A549 (cell line): ENCODE data around the gene NEURL3. TPM values are rescaled to one million over a fixed set of nuclear protein-coding genes. Genes with fewer than 3 reads are reported as not detected.

Experiments used
- ATAC-seq, 2 experiments: fragments of 200-7000 bp in 1 of 2; fragments of >200 bp in 1 of 2; cut with Nextera tagmentation in 1 of 2; cut with Tn5 transposase in 1 of 2; 3 replicates each; pipeline versions ENCODE4 v1.8.0 to v1.9.1; 2018 to 2020; ENCODE audit warnings: mild to moderate bottlenecking in 1 of 2, moderate library complexity in 1 of 2
- CTCF ChIA-PET: fragments of 300-600 bp; sonication (Branson Sonifier 250); formaldehyde crosslinking; extraction: SDS; loops from one replicate; lab custom pipeline; 2021; ENCODE audit warnings: antibody characterized with exemption, inconsistent platforms; lab: Yijun Ruan, JAX
- POLR2A ChIA-PET: fragments of 350-600 bp; formaldehyde crosslinking; extraction: SDS; loops from one replicate; lab custom pipeline; 2021; ENCODE audit warnings: antibody characterized with exemption, inconsistent platforms; lab: Yijun Ruan, JAX
- DNase-seq, 2 experiments: peaks; one replicate each; pipeline versions ENCODE4 v3.0.0 to v3.0.0-alpha.2; 2011 to 2016; ENCODE audit warnings: low read depth in 1 of 2, low spot score in 1 of 2
- FAIRE-seq: peaks from 2 replicates; lab custom pipeline; 2011; peaks lifted over from hg19 to GRCh38; lab: Jason Lieb, UNC
- H3K27ac ChIP-seq, 2 experiments: fragments of >200 bp; sonication (Bioruptor Twin); formaldehyde crosslinking; 3 replicates each; pipeline ENCODE4 v1.5.1; 2016 to 2017
- H3K4me1 ChIP-seq: fragments of >200 bp; sonication (Bioruptor Twin); formaldehyde crosslinking; 3 replicates; pipeline ENCODE4 v1.6.1; 2016
- H3K4me2 ChIP-seq: fragments of >200 bp; sonication (Bioruptor Twin); formaldehyde crosslinking; 3 replicates; pipeline ENCODE4 v1.6.1; 2016
- H3K4me3 ChIP-seq: fragments of >200 bp; sonication (Bioruptor Twin); formaldehyde crosslinking; 3 replicates; pipeline ENCODE4 v1.5.1; 2016
- H3K9me3 ChIP-seq: fragments of >200 bp; sonication (Bioruptor Twin); formaldehyde crosslinking; 3 replicates; pipeline ENCODE4 v1.6.1; 2016
- CHD2 ChIP-seq: fragments of 150-350 bp; IDR thresholded peaks from 2 replicates; pipeline ENCODE4 v1.6.1; 2014; ENCODE audit warnings: low read length; ENCODE audit not compliant: partially characterized antibody
- EHF ChIP-seq: fragments of 250-450 bp; sonication (Bioruptor Pico); IDR thresholded peaks from 2 replicates; pipeline ENCODE4 v1.5.0; 2020; ENCODE audit warnings: mild to moderate bottlenecking
- FOSB ChIP-seq: fragments of 250-450 bp; sonication (Bioruptor Pico); IDR thresholded peaks from 2 replicates; pipeline ENCODE4 v1.5.0; 2020; ENCODE audit warnings: mild to moderate bottlenecking, moderate library complexity
- HES2 ChIP-seq: fragments of >200 bp; sonication (Bioruptor Twin); formaldehyde crosslinking; IDR thresholded peaks from 2 replicates; pipeline ENCODE4 v1.6.1; 2016
- HOXB13 ChIP-seq: fragments of 250-450 bp; sonication (Bioruptor Pico); IDR thresholded peaks from 2 replicates; pipeline ENCODE4 v1.5.0; 2020; ENCODE audit warnings: low read depth, mild to moderate bottlenecking, moderate library complexity
- KDM1A ChIP-seq: fragments of 200-600 bp; sonication (generic); IDR thresholded peaks from 2 replicates; pipeline ENCODE4 v1.6.1; 2016; ENCODE audit warnings: low read depth, mild to moderate bottlenecking
- MYC ChIP-seq: IDR thresholded peaks from 2 replicates; pipeline ENCODE4 v1.6.1; 2012; ENCODE audit warnings: mild to moderate bottlenecking, inconsistent platforms, low read length, improper control_type of control experiment, borderline replicate concordance
- RAD21 ChIP-seq, 2 experiments: fragments of >200 bp in 1 of 2; sonication (Bioruptor Twin) in 1 of 2; formaldehyde crosslinking in 1 of 2; IDR thresholded peaks in 1 of 2; conservative IDR thresholded peaks in 1 of 2; 2 replicates in 1 of 2; 3 replicates in 1 of 2; pipeline ENCODE4 v1.6.1; 2012 to 2018; ENCODE audit warnings: inconsistent platforms in 1 of 2
- SMC3 ChIP-seq: fragments of >200 bp; sonication (Bioruptor Twin); formaldehyde crosslinking; IDR thresholded peaks from 3 replicates; pipeline ENCODE4 v1.6.1; 2018; ENCODE audit warnings: inconsistent platforms
- TFCP2L1 ChIP-seq: fragments of 250-450 bp; sonication (Bioruptor Pico); IDR thresholded peaks from 2 replicates; pipeline ENCODE4 v1.5.0; 2021; ENCODE audit warnings: mild to moderate bottlenecking
- WGBS: methylation state at CpG from one replicate; pipeline ENCODE4 v1.1.6; 2017; ENCODE audit errors: missing lambda C conversion rate; 5-methylcytosine and 5-hydroxymethylcytosine counted together
- polyA plus RNA-seq, 4 experiments: library from polyadenylated mRNA; depleted of rRNA in 3 of 4; stranded (reverse); fragments of >200 nt; fragmentation: RNase III in 1 of 4; extraction: RNeasy Plus Mini Kit Qiagen cat#74134 plus additional on column Dnase treatment in 1 of 4; gene quantifications; 2 replicates in 3 of 4; 3 replicates in 1 of 4; pipeline ENCODE4 v1.2.3, GENCODE V29; 2011 to 2017
- TF ChIP-seq, protein P1 (sequence below): fragments of >200 bp; sonication (Bioruptor Twin); formaldehyde crosslinking; IDR thresholded peaks from 3 replicates; pipeline ENCODE4 v1.6.1; 2016
- TF ChIP-seq, protein P2 (sequence below): IDR thresholded peaks from 2 replicates; pipeline ENCODE4 v1.6.1; 2012; ENCODE audit warnings: low read depth, borderline replicate concordance
- TF ChIP-seq, protein P3 (sequence below): fragments of 150-350 bp; IDR thresholded peaks from 2 replicates; pipeline ENCODE4 v1.6.1; 2014; ENCODE audit warnings: low read depth, mild to moderate bottlenecking, low read length
- TF ChIP-seq, protein P4 (sequence below): fragments of 250-450 bp; sonication (Bioruptor Pico); IDR thresholded peaks from 2 replicates; pipeline ENCODE4 v1.5.0; 2020; ENCODE audit warnings: low read depth, mild to moderate bottlenecking, moderate library complexity

The NEURL3 gene
- polyA plus RNA-seq, 2 of the 4 experiments (the other 2 are of a cell fraction), result 0.28 to 0.44 TPM

DNA sequence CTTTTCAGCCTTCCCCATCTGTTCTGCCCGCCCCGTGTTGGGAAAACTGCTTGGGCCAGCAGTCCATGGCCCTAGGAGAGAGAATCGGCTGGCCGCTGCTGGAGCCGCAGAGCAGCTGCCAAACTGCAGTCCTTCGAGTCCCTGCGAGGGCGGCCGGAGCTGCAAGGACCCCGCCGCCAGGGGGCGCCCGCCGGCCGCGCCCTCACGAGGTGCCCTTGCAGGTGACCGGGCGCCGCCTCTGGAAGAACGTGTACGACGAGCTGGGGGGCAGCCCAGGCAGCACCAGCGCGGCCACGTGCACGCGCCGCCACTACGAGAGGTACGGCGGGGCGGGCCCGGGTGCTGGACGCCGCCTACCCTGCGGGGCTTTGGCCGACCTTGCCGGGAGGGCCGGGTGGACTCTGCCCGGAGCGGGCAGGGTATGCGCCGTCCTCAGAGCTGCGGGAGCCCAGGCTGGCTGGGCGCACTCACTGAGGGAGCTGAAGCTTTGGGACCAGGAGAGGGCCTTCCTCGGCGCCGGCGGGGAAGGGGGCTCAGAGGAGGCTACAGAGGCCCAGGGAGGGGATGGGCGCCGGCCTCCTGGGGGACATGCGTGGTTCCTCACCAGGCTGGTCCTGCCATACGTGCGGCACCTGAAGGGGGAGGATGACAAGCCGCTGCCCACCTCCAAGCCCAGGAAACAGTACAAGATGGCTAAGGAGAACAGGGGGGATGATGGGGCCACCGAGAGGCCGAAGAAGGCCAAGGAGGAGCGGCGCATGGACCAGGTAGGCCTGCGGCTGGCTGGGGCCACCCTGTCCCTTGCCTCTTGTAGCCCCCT is 45.0 kb upstream of the NEURL3 start (continued):
- TF ChIP-seq HES2, result no peak
- TF ChIP-seq MYC, result peak; percentile 43; the same call in 1 of the 2 replicates
- TF ChIP-seq, protein P1, sequence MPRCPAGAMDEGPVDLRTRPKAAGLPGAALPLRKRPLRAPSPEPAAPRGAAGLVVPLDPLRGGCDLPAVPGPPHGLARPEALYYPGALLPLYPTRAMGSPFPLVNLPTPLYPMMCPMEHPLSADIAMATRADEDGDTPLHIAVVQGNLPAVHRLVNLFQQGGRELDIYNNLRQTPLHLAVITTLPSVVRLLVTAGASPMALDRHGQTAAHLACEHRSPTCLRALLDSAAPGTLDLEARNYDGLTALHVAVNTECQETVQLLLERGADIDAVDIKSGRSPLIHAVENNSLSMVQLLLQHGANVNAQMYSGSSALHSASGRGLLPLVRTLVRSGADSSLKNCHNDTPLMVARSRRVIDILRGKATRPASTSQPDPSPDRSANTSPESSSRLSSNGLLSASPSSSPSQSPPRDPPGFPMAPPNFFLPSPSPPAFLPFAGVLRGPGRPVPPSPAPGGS, result no peak
- TF ChIP-seq HOXB13 (CRISPR knock-in tag), result no peak
- TF ChIP-seq, protein P2, sequence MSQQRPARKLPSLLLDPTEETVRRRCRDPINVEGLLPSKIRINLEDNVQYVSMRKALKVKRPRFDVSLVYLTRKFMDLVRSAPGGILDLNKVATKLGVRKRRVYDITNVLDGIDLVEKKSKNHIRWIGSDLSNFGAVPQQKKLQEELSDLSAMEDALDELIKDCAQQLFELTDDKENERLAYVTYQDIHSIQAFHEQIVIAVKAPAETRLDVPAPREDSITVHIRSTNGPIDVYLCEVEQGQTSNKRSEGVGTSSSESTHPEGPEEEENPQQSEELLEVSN, result peak; percentile 52; the same call in 1 of the 2 replicates
- TF ChIP-seq KDM1A, result no peak
- TF ChIP-seq, all 56 proteins: peak for 9

GRCh38 chr2:96549466-96549785 is 44.3 kb upstream of the NEURL3 start:
- no peak for DNase-seq
- ChIA-PET POLR2A (interaction anchor here (1.2 kb wide), 1 partner anchor 89 kb away, joined by 7 read pairs; the partner anchor contains the start of gene KANSL3), CTCF (interaction anchor here (0.8 to 12.0 kb wide), 60 partner anchors 10 to 563 kb away, joined by 3 to 186 read pairs (median 6); partner anchors contain the start of genes ANKRD36, ANKRD39, CNNM3 and CNNM4)
- ATAC-seq, result peak in 1 of 2 experiments; percentile 5; a peak in 3 of 6 replicates
- FAIRE-seq, result no peak
- Histone ChIP-seq H3K4me3 (no peak overlapping the region), H3K4me2 (peak overlapping the region; percentile 64; the same call in 2 of the 3 replicates), H3K9me3 (no peaks in the 10 kb centered on the region), H3K27ac (peak overlapping the region in 1 of 2 experiments; percentile 88; a peak in 3 of 6 replicates), H3K4me1 (peaks cover 16% of the 10 kb centered on the region)
- 78% methylated on average over 4 of the region's 4 CpGs for WGBS
- TF ChIP-seq FOSB (no peak), SMC3 (no peak), TFCP2L1 (no peak), EHF (CRISPR knock-in tag) (no peak)
- TF ChIP-seq, protein P1, result no peak
- TF ChIP-seq, protein P3, sequence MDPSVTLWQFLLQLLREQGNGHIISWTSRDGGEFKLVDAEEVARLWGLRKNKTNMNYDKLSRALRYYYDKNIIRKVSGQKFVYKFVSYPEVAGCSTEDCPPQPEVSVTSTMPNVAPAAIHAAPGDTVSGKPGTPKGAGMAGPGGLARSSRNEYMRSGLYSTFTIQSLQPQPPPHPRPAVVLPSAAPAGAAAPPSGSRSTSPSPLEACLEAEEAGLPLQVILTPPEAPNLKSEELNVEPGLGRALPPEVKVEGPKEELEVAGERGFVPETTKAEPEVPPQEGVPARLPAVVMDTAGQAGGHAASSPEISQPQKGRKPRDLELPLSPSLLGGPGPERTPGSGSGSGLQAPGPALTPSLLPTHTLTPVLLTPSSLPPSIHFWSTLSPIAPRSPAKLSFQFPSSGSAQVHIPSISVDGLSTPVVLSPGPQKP, result no peak
- TF ChIP-seq, protein P4, sequence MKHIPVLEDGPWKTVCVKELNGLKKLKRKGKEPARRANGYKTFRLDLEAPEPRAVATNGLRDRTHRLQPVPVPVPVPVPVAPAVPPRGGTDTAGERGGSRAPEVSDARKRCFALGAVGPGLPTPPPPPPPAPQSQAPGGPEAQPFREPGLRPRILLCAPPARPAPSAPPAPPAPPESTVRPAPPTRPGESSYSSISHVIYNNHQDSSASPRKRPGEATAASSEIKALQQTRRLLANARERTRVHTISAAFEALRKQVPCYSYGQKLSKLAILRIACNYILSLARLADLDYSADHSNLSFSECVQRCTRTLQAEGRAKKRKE (CRISPR knock-in tag), result no peak

GRCh38 chr2:96548558-96549465 is 43.7 kb upstream of the NEURL3 start:
- DNase-seq, result no peak
- FAIRE-seq, result no peak
- POLR2A ChIA-PET, result no interaction called here

More at GRCh38 chr2:96548558-96549465, 43.7 kb upstream of the NEURL3 start:
- no peak for TF ChIP-seq CHD2
- no peak for TF ChIP-seq RAD21 (conservative IDR thresholded peaks at IDR 0.05 in 1 of 2, IDR thresholded peaks at IDR 0.05 in 1 of 2)
- ATAC-seq, result no peak
- CTCF ChIA-PET, result interaction anchor here (0.7 to 12.0 kb wide), 26 partner anchors 9 to 432 kb away, joined by 3 to 186 read pairs (median 7); partner anchors contain the start of genes CNNM4 and KANSL3
- Histone ChIP-seq H3K27ac (peak overlapping the region in 1 of 2 experiments; percentile 88; a peak in 2 of 6 replicates), H3K4me2 (no peak overlapping the region), H3K9me3 (no peaks in the 10 kb centered on the region), H3K4me3 (no peak overlapping the region), H3K4me1 (peaks cover 11% of the 10 kb centered on the region; the same call in 2 of the 3 replicates)
- WGBS, result 87% methylated on average over 21 of the region's 24 CpGs
